GM23338 (cell line): ENCODE results near the gene FAM83B. TPM values are rescaled to one million over a fixed set of nuclear protein-coding genes. Genes with fewer than 3 reads are reported as not detected.
A peak's percentile ranks its signal among the peaks of the same experiment; 100 is the strongest.

Source experiments
- ATAC-seq: fragments of 200-7000 bp; cut with Tn5 transposase; 3 replicates; pipeline ENCODE4 v1.9.1; 2020
- DNase-seq: peaks from one replicate; pipeline ENCODE4 v3.0.0-alpha.2; 2015; ENCODE audit warnings: low spot score
- H2AFZ ChIP-seq: fragments of 200-600 bp; sonication (generic); 2 replicates; pipeline ENCODE4 v1.8.0; 2016; ENCODE audit warnings: antibody characterized with exemption, mild to moderate bottlenecking, moderate library complexity
- H3F3A ChIP-seq: fragments of 200-600 bp; sonication (generic); replicated peaks from 2 replicates; pipeline ENCODE4 v1.8.0; 2017; ENCODE audit warnings: antibody characterized with exemption, mixed run types, low read depth
- H3K27ac ChIP-seq: fragments of 200-600 bp; sonication (generic); 2 replicates; pipeline ENCODE4 v1.6.1; 2016; ENCODE audit warnings: low read depth
- H3K27me3 ChIP-seq: fragments of 200-600 bp; sonication (generic); 2 replicates; pipeline ENCODE4 v1.8.0; 2016; ENCODE audit warnings: mild to moderate bottlenecking, mixed run types, moderate library complexity; ENCODE audit not compliant: insufficient read depth
- H3K36me3 ChIP-seq: fragments of 200-600 bp; sonication (generic); 2 replicates; pipeline ENCODE4 v1.8.0; 2016; ENCODE audit warnings: mild to moderate bottlenecking; ENCODE audit not compliant: insufficient read depth
- H3K4me1 ChIP-seq: fragments of 200-600 bp; sonication (generic); 2 replicates; pipeline ENCODE4 v1.8.0; 2016; ENCODE audit warnings: mild to moderate bottlenecking, moderate library complexity; ENCODE audit not compliant: insufficient read depth
- H3K4me2 ChIP-seq: fragments of 200-600 bp; sonication (generic); 2 replicates; pipeline ENCODE4 v1.7.1; 2017; ENCODE audit warnings: mixed run types
- H3K4me3 ChIP-seq: fragments of 200-600 bp; sonication (generic); 2 replicates; pipeline ENCODE4 v1.6.1; 2016; ENCODE audit warnings: mixed run types
- H3K79me2 ChIP-seq: fragments of 200-600 bp; sonication (generic); replicated peaks from 2 replicates; pipeline ENCODE4 v1.8.0; 2017; ENCODE audit warnings: mild to moderate bottlenecking; ENCODE audit not compliant: insufficient read depth
- H3K9me2 ChIP-seq: fragments of 200-600 bp; sonication (generic); 2 replicates; pipeline ENCODE4 v1.8.0; 2017; ENCODE audit not compliant: insufficient read depth
- H4K20me1 ChIP-seq: fragments of 200-600 bp; sonication (generic); replicated peaks from 2 replicates; pipeline ENCODE4 v1.8.0; 2017; ENCODE audit warnings: mild to moderate bottlenecking; ENCODE audit not compliant: insufficient read depth
- H3K27ac Mint-ChIP-seq: 2 replicates; pipeline ENCODE4 v1.8.0; 2020; ENCODE audit warnings: inconsistent platforms, mild to moderate bottlenecking, moderate library complexity, mixed read lengths
- H3K27me3 Mint-ChIP-seq: 3 replicates; pipeline ENCODE4 v1.8.0; 2022; ENCODE audit warnings: low read depth, mild to moderate bottlenecking, moderate library complexity, mixed read lengths, inconsistent platforms; ENCODE audit not compliant: insufficient read depth, poor library complexity
- H3K36me3 Mint-ChIP-seq: 3 replicates; pipeline ENCODE4 v1.8.0; 2021; ENCODE audit warnings: low read depth, mild to moderate bottlenecking, inconsistent platforms, moderate library complexity, mixed read lengths
- H3K4me1 Mint-ChIP-seq: 3 replicates; pipeline ENCODE4 v1.8.0; 2020; ENCODE audit warnings: mild to moderate bottlenecking, inconsistent platforms, mixed read lengths
- H3K4me3 Mint-ChIP-seq: 3 replicates; pipeline ENCODE4 v1.8.0; 2021; ENCODE audit warnings: moderate library complexity, mild to moderate bottlenecking, inconsistent platforms, mixed read lengths
- H3K9me3 Mint-ChIP-seq: 3 replicates; pipeline ENCODE4 v1.8.0; 2020; ENCODE audit warnings: moderate library complexity, mild to moderate bottlenecking, inconsistent platforms, mixed read lengths
- CREB1 ChIP-seq: fragments of 250-450 bp; sonication (Bioruptor Pico); IDR thresholded peaks from 2 replicates; pipeline ENCODE4 v1.5.0; 2020; ENCODE audit warnings: low read depth, mild to moderate bottlenecking, moderate library complexity
- CTCF ChIP-seq, 2 experiments: fragments of 200-600 bp in 1 of 2; sonication (generic) in 1 of 2; conservative IDR thresholded peaks; 2 replicates each; pipeline versions ENCODE4 v1.5.1 to v1.6.1; 2016 to 2017; ENCODE audit warnings: antibody characterized with exemption in 2 of 2, low read depth in 2 of 2, mild to moderate bottlenecking in 2 of 2, moderate library complexity in 1 of 2
- ETS1 ChIP-seq: IDR thresholded peaks from 2 replicates; pipeline ENCODE4 v1.6.1; 2016; ENCODE audit warnings: antibody characterized with exemption
- EZH2phosphoT487 ChIP-seq: fragments of 200-600 bp; sonication (generic); IDR thresholded peaks from one replicate; pipeline ENCODE4 v1.8.1; 2018; ENCODE audit warnings: antibody characterized with exemption; ENCODE audit not compliant: unreplicated experiment
- JUNB ChIP-seq: IDR thresholded peaks from one replicate; pipeline ENCODE4 v1.6.1; 2016; ENCODE audit warnings: antibody characterized with exemption; ENCODE audit not compliant: unreplicated experiment
- POLR2AphosphoS5 ChIP-seq: IDR thresholded peaks from 2 replicates; pipeline ENCODE4 v1.6.1; 2016; ENCODE audit warnings: antibody characterized with exemption, low read depth
- STAT1 ChIP-seq: IDR thresholded peaks from one replicate; pipeline ENCODE4 v1.6.1; 2016; ENCODE audit warnings: antibody characterized with exemption; ENCODE audit not compliant: unreplicated experiment
- ZNF462 ChIP-seq: fragments of 250-450 bp; sonication (Bioruptor Pico); IDR thresholded peaks from 2 replicates; pipeline ENCODE4 v1.5.0; 2020; ENCODE audit warnings: mild to moderate bottlenecking, moderate library complexity
- polyA plus RNA-seq: library from polyadenylated mRNA; unstranded; fragments of >200 nt; fragmentation: Nextera tagmentation; extraction: Ambion mirVana; gene quantifications from 2 replicates; pipeline ENCODE4 v1.2.1, GENCODE V29; 2016
- total RNA-seq: library from RNA; depleted of rRNA; stranded (reverse); fragments of >200 nt; shearing (Covaris generic); gene quantifications from 2 replicates; pipeline ENCODE4 v1.2.3, GENCODE V29; 2014

Gene FAM83B
- total and polyA plus RNA-seq, 2 experiments from 2014 or later = 1.4 to 7.7 TPM

DNA sequence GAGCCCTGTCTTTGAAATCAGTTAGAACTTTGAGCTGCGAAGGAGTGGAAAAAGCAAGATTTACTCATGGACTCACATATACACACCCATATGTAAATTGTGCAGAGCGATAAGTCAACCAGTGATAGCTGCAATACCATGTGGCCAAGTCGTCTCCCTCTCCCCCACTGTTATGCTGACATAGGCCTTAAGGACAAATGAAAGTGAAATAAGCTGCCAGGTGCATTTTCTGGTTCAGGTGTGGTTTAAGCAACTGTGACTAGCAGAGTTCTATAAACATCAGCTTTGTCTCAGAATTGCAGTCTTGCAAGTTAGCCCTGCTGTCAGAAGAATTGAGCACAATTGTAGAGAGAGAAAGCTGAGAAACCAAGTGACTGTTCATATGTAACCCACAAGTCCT lies 9.6 kb downstream of the FAM83B start (continued):
- TF ChIP-seq ZNF462 (CRISPR knock-in tag) = no peak

DNA sequence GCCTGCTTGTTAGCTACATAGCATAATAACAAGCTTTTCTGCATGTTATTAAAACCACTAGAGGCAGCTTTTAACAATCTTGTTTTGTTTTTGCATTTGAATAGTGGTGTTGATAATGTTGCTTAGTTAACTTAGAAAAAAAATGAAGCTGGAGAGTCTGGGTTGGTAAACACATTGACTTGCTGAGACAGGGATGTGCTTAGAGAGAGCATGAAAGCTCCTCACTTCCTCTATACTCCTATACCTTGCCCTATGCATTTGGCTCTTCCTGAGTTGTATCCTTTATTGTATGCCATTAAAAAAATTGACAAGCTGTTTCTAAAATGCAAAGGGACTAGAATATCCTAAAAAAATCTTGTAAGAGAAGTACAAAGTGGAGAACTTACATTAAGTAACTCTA lies 13.6 kb downstream of the FAM83B start:
- H3K9me2 ChIP-seq = no peaks in the 10 kb centered on the region
- H3K4me1 ChIP-seq = peaks cover 24% of the 10 kb centered on the region
- H3K27me3 Mint-ChIP-seq = no peaks in the 10 kb centered on the region
- no peak overlapping the region for H2AFZ ChIP-seq
- peak; percentile 60; the same call in 2 of the 3 replicates for ATAC-seq
- H3K4me3 Mint-ChIP-seq = no peak overlapping the region; the same call in 2 of the 3 replicates
- H3K36me3 ChIP-seq = no peaks in the 10 kb centered on the region
- H3K4me2 ChIP-seq = peak overlapping the region; percentile 64
- H3K36me3 Mint-ChIP-seq = no peaks in the 10 kb centered on the region
- no peaks in the 10 kb centered on the region for H3K9me3 Mint-ChIP-seq
- H3K4me3 ChIP-seq = no peak overlapping the region
- no peaks in the 10 kb centered on the region for H3F3A ChIP-seq
- H3K79me2 ChIP-seq = no peaks in the 10 kb centered on the region
- peak overlapping the region; percentile 38; the same call in 1 of the 2 replicates for H3K27ac Mint-ChIP-seq
- DNase-seq = peak; percentile 7
- H3K27me3 ChIP-seq = no peaks in the 10 kb centered on the region
- no peaks in the 10 kb centered on the region for H4K20me1 ChIP-seq
- no peak overlapping the region for H3K27ac ChIP-seq
- H3K4me1 Mint-ChIP-seq = peaks cover 32% of the 10 kb centered on the region
- TF ChIP-seq POLR2AphosphoS5 = no peak
- no peak for TF ChIP-seq CREB1
- TF ChIP-seq STAT1 = no peak
- no peak for TF ChIP-seq ETS1
- TF ChIP-seq EZH2phosphoT487 = no peak
- no peak for TF ChIP-seq CTCF (conservative IDR thresholded peaks at IDR 0.05; ENCODE audit: low read depth in 2 of 2)
- TF ChIP-seq JUNB = no peak
